ENCODE data around the gene SLC9A5.

The SLC9A5 gene, protein sequence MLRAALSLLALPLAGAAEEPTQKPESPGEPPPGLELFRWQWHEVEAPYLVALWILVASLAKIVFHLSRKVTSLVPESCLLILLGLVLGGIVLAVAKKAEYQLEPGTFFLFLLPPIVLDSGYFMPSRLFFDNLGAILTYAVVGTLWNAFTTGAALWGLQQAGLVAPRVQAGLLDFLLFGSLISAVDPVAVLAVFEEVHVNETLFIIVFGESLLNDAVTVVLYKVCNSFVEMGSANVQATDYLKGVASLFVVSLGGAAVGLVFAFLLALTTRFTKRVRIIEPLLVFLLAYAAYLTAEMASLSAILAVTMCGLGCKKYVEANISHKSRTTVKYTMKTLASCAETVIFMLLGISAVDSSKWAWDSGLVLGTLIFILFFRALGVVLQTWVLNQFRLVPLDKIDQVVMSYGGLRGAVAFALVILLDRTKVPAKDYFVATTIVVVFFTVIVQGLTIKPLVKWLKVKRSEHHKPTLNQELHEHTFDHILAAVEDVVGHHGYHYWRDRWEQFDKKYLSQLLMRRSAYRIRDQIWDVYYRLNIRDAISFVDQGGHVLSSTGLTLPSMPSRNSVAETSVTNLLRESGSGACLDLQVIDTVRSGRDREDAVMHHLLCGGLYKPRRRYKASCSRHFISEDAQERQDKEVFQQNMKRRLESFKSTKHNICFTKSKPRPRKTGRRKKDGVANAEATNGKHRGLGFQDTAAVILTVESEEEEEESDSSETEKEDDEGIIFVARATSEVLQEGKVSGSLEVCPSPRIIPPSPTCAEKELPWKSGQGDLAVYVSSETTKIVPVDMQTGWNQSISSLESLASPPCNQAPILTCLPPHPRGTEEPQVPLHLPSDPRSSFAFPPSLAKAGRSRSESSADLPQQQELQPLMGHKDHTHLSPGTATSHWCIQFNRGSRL

DNA sequence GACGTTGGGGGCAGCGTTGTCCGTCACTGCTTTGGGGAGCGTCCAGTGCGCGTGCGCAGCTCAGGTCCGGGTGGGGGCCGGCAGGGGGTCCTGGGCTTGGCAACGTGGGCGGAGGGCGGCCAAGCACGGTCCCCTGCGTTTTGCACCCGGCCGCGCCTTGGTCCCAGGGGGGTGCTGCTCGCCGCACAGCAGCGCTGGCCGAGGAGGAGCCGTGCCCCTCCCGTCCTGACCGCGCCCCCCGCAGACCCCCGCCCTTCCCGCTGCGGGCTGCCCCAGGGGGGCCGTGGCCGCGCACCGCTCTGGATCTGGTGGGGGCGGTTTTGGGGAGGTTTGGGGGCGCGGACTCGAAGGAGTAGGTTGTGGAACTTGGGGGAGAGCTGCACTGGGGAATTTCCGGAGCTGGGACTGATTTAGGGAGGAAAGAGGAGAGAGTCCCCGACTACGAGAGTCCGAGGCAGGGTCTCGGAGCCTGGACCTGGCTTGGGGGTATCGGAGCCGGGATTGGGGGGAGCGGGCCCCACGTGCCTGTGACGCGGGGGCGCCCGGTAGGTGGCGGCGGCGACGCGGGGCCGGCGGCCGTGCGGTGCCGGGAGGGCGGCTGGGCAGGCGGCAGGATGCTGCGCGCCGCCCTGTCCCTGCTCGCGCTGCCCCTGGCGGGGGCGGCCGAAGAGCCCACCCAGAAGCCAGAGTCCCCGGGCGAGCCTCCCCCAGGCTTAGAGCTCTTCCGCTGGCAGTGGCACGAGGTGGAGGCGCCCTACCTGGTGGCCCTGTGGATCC, at the start of gene SLC9A5:
Gene SLC9A5, plus strand, starts transcription at position 579 of the 777 bp plus-strand sequence. Its CDS starts 36 bp downstream, at position 615.
- no peak for DNase-seq (ENCODE audit: low read depth)

DNA sequence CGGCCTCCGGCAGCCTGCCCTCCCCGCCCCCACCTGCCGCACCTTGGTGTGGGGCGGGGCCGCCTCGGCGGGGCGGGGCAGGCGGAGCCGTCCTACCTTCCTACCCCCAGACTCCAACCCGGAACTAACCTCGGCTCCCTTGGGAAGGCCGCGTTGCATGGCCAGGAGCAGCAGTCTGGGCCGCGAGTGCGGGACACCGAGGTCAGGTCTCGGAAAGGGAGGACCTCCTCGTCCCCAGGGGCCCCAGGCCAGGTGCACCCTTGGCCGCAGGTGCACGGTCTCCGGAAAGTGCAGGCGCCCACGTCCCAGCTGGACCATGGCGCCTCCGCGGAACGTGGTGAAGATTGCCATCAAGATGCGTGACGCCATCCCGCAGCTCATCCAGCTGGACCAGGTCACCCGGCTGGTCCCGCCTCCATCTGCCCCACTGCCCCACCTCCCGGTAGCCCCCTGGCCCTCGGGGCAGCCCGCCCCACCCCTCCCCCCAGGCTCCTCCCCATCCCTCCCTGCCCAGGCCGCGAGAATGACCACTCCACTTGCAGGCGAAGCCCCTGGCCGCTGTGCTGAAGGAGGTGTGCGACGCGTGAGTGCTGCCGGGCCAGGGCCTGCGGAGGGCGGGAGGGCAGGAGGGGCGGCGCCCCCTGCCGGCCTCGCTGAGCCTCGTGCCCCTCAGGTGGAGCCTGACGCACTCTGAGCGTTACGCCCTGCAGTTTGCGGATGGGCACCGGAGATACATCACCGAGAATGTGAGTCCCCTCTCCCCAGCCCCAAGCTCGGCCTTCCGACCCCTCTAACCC, 49.6 kb upstream of the SLC9A5 start, which contains the start of gene ELMO3:
Gene ELMO3, plus strand, starts transcription at position 121 of the 797 bp plus-strand sequence. Its CDS starts 196 bp downstream, at position 317.
- no peak for DNase-seq (ENCODE audit: low read depth)

DNA sequence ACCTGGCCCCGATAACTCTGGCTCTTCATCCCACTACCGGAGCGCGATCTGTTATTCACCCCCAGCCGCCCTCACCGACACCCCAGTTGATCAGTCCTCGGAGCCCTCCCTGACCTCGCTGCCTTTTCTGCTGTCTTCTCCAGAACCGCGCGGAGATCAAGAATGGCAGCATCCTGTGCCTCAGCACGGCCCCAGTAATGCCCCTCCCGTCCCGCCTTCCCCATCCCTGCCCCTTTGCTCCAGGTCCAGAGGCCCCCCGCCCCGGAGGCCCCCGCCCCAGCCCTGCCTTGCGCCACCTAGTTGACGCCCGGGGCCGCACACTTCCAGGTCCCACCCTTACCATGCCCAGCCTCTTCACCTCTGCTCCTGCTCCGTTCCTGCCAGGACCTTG, 49.0 kb upstream of the SLC9A5 start:
- DNase-seq (ENCODE audit: low read depth) = no peak

DNA sequence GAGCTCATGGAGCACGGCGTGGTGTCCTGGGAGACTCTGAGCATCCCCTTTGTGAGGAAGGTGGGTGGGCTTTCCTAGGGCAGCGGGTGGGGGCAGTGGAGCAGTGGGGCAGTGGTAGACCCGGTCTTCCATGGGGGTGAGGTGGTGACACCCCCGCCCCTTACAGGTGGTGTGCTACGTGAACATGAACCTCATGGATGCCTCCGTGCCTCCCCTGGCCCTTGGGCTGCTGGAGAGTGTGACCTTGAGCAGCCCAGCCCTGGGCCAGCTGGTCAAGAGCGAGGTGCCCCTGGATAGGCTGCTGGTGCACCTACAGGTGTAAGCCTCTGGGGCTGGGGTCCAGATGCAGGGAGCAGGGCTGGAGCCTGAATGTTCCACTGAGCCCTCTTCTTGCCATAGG, 48.3 kb upstream of the SLC9A5 start:
- DNase-seq (ENCODE audit: low read depth) = no peak

DNA sequence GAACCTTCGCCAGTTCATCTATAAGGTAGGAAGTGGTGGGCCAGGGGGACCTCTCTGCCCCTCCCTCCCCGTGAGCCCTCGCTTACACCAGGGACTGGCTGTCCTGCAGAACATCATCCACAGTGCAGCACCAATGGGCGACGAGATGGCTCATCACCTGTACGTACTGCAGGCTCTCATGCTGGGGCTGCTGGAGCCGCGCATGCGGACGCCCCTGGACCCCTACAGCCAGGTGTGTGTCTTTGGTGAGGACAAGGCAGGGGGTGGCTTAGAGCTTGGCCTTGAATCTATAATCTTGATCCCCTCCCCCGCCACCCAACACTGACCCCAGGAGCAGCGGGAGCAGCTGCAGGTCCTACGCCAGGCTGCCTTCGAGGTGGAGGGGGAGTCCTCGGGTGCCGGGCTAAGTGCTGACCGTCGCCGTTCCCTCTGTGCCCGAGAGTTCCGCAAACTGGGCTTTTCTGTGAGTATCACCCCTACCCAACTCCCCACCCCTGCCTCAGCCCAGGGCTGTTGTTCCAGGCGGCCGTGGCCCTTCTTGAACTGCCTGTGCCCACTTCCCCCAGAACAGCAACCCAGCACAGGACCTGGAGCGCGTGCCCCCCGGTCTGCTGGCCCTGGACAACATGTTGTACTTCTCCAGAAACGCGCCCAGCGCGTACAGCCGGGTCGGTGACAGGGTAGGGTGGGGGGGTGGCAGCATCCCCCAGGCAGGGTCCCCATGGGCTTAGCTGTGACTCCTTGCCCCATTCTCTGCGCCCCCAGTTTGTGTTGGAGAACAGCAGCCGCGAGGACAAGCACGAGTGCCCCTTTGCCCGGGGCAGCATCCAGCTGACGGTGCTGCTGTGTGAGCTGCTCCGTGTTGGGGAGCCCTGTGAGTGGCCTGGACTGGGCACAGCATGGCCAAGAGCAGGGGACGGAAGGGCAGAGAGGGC, 47.1 kb upstream of the SLC9A5 start:
- no peak for DNase-seq (ENCODE audit: low read depth)

DNA sequence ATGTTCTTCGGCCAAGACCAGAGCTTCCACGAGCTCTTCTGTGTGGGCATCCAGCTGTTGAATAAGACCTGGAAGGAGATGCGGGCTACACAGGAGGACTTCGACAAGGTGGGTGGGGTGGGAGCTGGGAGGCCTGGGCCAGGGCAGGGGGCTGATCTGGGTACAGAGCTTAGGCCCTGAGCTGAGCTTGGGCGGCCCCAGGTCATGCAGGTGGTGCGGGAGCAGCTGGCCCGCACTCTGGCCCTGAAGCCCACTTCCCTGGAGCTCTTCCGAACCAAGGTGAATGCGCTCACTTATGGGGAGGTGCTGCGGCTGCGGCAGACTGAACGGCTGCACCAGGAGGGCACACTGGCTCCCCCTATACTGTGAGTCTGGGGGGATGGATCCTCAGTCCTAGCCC, 46.4 kb upstream of the SLC9A5 start:
- DNase-seq (ENCODE audit: low read depth) = no peak

DNA sequence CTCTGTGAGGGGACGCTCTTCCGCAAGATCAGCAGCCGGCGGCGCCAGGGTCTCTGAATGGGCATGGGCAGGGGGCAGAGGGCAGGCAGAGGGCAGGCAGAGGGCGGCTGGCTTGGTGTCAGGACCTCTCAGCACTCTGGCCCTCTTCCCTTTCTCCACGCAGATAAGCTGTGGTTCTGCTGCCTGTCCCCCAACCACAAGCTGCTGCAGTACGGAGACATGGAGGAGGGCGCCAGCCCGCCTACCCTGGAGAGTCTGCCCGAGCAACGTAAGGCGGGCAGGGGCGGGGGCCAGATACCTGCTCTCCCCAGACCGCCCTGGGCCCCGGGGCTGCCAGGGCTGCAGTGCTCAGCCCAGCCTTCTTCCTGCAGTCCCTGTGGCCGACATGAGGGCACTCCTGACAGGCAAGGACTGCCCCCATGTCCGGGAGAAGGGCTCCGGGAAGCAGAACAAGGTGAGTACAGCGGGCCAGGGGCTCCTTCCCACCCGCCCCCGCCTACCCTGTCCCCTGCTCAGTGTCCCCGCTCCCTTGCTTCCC, 45.8 kb upstream of the SLC9A5 start:
- DNase-seq (ENCODE audit: low read depth) = no peak

DNA sequence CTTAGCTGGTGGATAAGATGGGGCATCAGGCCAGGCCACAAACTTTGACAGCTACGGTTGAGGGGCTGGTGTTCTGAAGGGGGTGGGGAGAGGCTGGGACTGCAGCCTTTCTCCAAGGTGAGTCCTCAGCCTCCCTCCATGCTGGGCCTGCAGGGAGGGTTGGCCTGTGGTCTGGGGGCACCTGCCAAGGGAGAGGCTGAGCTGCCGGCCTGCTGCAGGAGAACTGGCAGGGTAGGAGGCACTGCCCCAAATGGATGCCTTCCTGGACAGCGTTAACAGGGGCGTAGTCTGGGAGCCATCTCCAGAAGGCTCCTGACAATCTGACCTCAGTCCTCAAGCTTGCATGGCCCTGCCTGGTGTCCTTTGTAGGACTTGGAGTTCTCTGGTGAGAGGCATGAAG, 44.7 kb upstream of the SLC9A5 start:
- no peak for DNase-seq (ENCODE audit: low read depth)

DNA sequence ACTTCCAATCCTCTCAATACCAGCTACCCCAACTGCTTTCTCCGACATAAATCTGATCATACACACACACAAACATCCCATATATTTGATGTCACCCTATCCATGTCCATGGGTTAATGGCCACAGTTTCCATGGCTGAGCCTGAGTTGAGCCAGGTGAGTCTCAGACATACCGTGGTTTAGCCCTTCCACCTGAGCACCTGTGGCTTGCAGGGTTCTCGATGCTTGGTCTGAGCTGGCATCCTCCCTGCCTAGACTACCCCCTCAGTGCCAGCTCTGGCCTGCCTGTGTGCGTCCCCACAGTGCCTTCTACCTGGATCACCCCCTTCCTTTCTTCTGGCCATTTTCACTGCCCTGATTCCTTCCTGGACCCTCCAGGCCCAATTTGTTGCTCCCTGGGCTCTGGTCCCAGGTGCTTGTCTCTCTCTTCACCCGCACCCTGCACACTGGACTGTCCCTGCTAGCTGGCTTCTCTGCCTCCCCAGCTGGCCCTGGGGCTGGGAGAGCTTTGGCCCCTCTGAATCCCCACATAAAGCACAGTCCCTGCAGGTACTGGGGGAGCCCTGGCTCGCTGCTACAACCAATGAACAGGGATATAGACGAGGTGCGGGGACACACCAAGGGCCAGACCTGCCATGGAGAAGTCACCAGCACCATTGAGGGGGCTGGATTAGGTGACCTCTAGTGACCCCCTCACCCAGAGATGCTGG, 42.5 kb upstream of the SLC9A5 start:
- no peak for DNase-seq (ENCODE audit: low read depth)

DNA sequence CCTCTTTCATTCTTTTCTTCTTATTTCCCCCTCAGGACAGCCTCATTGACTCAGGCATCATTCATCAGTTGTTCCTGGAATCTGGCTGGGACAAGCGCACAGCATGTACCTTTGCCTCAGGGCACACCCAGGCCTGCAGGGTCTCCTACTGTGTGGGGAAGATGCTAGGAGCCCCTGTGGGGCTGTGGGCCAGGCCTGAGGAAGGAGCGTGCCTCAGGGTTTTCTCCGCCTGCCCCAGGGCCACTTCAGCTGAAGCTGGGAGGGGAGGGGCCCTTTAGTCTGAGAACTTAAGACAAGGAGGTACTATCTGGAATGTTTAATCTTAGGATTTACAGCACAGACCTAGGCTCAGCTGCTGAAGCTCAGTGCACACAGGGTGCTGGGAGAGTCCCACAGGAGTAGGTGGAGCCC, 41.9 kb upstream of the SLC9A5 start:
- DNase-seq (ENCODE audit: low read depth) = no peak

DNA sequence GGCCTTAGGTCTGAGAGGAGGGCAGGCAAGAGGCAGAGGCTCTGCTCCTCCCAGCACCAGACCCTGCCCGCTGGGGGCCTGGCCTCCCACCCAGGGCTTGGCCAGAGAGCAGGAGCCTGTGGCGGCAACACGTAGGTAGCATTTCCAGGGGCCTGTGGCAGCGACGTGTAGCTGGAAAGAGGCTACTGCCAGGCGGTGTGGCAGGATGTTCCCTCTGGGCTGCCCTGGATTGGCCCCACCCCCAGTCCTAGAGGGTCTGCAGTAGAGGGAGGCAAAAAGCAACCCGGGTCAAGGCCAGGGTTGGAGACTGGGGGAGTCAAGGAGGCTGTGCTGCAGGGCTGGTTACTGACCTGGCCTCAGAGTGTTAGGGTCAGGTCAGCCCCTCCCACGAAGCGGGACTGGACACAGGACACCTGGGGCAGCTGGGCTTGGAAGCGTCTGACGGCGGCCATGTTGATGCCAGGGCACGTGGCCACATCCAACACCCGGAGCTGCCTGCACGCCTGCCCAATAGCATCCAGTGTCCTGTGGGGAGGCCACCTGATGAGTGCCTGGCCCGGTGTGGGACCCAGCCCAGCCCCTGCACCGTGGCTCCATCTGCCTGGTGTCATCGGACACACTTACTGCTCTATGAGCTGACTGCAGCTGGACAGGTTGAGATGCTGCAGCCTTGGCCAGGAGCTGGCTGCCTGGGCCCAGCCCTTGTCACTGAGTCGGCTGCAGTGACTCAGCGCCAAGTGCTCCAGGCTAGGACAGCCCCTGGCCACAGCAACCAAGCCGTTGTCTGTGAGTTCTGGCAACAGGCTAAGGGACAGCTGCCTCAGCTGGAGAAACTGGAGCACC, 41.3 kb upstream of the SLC9A5 start:
- DNase-seq (ENCODE audit: low read depth) = no peak

DNA sequence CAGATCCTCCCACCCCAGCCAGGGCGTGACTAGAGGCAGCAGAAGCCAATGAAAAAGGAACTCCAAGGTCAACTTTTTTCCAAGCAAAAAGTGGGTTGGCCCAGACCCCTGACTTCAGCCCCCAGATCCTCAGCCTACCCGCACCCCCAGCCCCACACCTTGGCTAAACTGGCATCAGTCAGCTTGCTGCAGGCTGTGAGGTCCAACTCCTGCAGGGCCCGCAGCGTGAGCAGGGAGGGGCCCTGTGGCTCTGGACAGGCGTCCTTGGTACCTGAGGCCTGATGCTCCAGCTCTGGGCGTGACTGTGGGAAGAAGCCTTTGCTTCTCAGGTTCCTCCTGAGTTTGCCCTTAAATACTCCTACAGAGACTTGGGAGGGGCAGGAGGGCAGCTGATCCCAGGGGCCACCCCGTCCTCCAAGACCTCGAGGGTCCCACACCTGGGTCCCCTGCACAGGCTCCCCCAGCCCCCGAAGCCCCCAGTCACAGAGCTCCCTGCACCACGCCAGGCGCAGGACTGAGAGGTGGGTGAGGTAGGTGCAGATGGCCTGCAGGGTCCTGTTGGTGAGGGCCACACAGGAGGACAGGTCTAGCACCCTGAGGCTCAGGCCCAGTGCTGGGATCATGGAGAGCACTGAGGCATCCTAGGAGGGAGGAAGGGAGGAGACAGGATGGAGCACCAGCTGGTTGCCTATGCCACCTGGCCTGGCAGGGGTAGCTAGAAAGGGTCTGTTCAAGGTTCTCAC, 40.5 kb upstream of the SLC9A5 start:
- DNase-seq (ENCODE audit: low read depth) = no peak

DNA sequence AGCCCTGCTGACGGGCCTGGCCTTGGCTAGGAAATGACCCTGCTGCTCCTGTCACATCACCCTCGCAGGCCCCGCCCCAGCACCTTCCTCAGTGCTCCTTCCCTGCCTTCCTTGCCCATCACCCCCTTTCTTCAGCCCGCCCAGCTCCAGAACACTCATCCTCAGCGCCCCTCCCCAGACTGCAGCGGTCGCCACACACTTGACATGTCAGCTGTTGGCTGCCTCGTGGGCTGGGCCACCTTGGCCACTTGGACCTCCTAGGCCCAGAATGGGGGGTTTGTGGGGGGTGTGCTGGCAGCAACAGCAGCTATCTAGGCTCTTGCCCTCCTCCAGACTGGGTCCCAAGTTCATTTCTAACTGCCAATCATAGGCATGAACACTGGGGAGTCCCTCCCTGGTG, 39.2 kb upstream of the SLC9A5 start:
- no peak for DNase-seq (ENCODE audit: low read depth)

DNA sequence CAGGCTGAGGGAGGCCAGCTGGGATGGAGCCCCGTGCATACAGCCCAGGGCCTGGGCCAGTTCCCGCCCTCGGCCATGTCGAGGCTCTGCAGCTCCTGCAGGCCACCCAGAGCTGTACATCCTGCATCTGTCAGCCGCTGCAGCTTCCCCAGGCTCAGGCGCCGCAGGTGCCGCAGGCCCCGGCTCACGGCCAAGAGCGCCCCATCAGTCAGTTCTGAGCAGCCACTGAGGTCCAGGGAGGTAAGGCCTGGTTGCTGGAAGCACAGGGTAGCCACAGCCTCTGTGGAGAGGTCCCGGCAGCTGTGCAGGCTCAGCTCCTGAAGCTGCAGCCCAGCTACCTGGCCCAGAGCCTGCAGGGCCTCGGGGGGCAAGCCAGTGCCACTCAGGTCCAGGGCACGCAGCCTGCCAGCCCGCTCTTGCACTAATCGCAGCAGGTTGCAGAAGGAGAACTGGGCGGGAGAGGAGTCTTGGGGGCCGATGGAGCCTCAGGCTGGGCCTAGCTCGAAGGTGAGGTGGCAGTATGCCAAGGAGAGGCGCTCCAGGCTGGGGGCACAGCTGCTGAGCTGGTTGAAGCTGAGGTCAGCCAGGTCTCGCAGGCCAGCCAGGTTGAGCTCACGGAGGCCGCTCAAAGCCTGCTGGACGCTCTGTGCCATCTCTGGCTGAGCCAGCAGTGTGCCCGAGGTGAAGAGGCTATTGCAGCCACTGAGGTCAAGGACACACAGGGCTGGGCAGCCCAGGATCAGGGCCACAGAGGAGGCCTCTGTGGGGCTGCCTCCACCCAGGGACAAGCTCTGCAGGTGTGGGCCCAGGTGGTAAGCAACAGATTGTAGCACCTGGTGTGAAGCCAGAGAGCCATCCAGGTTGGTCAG, 38.5 kb upstream of the SLC9A5 start:
- DNase-seq (ENCODE audit: low read depth) = no peak

DNA sequence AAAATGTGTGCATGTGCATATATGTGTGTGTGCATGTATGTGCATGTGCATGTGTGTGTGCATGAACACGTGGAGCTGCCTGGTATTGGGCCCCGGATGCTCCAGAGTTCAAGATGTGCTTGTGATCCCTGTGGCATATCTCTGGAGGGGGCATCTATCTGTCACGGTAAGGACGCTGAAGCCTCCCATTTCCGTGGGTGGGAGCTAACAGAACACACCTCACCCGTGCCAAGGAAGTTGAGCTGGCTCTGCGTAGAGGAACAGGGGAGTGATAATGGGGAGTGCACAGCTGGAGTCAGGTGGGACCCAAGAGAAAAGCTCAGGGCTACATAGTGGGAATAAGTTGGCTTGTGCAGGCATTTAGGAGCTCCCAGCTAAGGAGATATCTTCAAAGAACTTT, 37.1 kb upstream of the SLC9A5 start:
- no peak for DNase-seq (ENCODE audit: low read depth)

DNA sequence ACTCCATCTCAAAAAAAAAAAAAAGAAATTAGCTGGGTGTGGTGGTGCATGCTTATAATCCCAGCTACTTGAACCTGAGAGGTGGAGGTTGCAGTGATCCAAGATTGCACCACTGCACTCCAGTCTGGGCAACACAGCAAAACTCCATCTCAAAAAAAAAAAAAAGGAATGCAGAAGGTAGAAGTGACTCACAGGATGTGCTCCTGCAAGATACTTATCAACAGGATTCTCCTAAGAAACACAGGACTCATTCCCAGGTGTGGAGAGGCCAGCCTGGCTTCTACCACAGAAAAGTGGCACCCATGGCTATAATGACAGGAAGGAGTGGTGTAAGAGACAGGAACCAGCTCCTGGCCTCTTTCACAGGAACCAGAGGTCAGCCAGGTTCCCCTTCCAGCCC, 36.0 kb upstream of the SLC9A5 start:
- DNase-seq (ENCODE audit: low read depth) = no peak

Measured in stimulated activated CD8-positive, alpha-beta memory T cell treated with anti-CD3 and anti-CD28 coated beads, Interleukin-12 subunit alpha, Interleukin-12 subunit beta, amount 100 ng/mL, for 1 hour (primary cell).